GM21360 (cell line): ENCODE measurements around the gene SPR.

Experiments used
- ATAC-seq: cut with Tn5 transposase; IDR thresholded peaks from one replicate; pipeline ENCODE4 v1.9.1; 2021; ENCODE audit warnings: mild to moderate bottlenecking, moderate library complexity; ENCODE audit not compliant: unreplicated experiment

Gene SPR

GRCh38 chr2:72887032-72887739, at the start of gene SPR:
Gene SPR (plus strand): TSS chr2:72887408. CDS start chr2:72887433, 25 bp downstream.
- ATAC-seq = peak; percentile 95

- ATAC-seq = no peak
Observed at GRCh38 chr2:72840066-72840465, 47.1 kb upstream of the SPR start.

DNA sequence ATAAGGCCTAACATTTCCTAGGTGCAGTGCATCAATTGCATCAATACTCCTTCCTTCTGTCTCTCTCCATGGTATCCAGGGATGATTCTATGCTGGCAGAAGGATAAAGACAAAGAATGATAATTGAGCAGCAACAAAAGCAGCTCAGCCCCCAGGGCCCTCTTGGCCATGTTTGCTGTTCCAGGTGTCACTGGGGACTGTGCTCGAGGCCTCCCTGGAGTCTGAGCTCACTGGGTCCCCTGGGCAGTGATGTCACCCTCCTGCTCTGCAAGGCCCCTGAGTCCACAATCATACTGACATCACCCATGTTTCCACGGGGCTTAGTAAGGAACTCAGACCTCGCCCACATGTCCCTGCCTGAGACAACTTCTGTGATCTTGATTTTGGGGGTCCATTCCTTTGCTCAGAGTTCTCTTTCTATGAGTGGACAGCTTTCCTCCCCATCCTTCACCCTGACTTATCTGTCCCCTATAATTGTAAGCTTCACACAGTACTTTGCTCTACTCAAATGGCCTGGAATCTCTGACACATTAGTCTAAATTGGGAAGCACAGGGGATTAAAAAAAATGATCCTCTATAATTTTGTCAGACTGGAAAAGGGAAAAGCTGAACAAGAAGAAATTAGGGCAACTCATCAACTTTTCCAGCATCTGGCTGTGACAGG, 45.6 kb upstream of the SPR start:
- ATAC-seq = no peak

- ATAC-seq = no peak
Observed at GRCh38 chr2:72843301-72843700, 43.9 kb upstream of the SPR start.

DNA sequence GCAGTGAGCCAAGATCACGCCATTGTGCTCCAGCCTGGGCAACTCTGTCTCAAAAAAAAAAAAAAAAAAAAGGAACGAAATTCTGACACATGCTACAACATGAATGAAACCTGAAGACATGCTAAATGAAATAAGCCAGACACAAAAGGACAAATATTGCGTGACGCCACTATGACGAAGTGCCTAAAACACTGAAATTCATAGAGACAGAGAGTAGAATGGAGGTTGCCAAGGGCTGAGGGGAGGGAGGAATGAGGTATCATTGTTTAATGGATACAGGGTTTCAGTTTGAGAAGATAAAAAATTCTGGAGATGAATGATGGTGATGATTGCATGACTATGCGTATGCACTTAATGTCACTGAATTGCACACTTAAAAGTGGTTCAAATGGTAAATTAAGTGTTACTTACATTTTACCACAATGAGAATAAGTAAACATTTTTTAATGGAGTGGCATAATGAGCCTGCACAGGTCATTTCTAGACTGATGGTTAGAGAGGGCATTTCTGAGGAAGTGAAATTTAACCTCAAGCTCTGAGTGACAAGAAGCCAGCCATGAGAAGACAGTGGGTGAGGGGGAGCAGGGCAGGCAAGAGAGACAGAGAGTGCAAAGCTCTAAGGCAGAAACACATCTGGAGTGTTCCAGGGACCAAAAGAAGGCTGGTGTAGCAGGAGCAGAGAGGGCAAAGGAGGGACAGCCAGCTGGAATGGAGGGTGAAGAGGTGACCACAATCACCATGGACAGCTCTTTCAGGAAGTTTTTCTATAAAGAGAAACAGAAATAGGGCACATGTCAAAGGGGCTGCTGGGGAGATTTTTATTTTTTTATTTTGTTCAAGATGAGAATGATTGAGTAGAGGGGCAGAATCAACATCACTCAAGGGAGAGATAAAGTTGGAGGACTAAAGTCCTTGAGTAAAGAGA, 40.8 kb upstream of the SPR start:
- no peak for ATAC-seq

DNA sequence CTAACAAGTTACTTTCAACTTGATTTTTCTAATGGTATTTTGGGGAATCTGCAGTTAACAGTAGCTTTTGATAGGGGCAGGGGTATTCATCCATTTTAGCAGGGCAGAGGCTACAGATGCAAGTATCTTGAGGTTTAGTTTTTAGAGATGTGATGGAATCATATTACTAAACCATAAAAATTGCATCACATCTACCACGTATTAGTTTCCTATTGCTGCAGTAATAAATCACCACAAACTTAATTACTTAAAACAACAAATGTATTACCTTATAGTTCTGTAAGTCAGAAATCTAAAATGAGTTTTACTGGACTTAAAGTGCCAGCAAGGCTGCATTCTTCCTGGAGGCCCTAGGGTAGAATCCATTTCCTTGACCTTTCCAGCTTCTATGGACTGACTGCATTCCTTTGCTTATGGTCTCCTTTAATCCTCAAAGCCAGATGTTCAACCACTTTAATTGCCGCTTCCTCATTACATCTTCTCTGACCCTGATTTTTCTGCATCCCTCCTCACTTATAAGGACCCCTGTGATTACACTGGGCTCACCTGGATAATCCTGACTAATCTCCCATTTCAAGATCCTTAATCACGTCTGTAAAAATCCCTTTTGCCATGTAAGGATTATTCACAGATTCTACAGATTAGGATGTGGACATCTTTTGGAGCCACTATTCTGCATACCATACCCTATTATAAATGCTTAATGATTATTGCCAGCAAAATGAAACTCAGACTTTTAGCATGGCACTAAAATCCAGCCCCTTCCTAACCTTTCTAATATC, 39.5 kb upstream of the SPR start:
- ATAC-seq = no peak

- ATAC-seq = no peak
Observed at GRCh38 chr2:72848436-72849137, 38.6 kb upstream of the SPR start.

GRCh38 chr2:72849138-72849462, 38.1 kb upstream of the SPR start:
- ATAC-seq = no peak

- ATAC-seq = no peak
Observed at GRCh38 chr2:72851333-72851732, 35.9 kb upstream of the SPR start.

GRCh38 chr2:72859831-72860262, 27.4 kb upstream of the SPR start:
- peak; percentile 41 for ATAC-seq

DNA sequence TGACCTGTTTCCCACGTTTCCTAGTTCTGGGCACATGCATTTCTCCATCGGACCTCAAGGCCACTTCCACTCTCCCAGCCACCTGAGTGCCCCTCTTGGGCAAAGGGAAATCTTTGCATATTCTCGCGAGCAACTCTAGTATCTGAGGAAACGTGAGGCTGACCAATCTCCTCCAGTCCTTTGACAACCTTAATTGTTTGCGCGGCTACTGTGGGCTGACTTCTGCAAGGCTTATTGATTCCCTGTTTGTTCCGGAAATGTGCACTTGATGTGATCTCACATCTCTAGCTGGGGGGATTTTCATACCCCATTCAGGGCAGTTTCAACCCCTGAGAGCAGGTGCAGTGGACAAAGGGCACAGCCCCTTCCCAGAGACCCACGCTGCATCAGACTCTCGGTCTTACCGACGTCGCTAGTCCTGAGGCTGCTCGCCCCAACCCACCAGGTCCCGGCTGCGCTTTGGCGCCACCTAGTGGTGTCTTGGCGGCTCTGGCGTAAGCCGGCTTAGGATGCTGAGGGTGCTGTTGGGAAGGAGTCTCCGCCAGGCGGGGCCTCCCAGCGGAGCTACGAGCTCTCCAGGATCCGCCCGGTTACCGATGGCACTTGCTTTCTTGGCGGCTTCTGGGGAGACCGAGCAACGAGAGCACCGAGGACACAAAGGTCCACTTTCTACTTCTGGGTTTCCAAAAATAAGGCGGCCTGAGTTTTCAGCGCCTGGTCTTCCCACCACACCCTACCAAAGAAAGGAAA, 24.8 kb upstream of the SPR start:
- peak; percentile 90 for ATAC-seq

- no peak for ATAC-seq
Observed at GRCh38 chr2:72863046-72863445, 24.2 kb upstream of the SPR start.

DNA sequence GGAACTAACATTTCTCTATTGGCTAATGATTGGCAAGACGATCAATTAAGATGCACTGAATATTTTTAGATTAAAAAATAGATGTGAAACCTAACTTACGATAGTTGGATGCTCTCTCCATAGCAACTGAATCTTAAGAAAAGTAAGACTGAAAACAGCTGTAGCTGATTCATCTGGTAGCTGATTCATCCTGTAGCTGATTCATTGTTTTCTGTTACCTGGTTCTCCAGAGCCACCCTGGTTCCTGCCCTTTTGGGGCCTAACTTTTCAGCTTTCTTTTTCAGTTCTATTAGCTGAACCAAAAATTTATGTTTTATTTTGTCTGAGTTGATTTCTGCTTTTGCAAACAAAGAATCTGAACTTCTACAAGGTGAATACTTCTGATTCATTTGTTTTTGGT, 22.7 kb upstream of the SPR start:
- ATAC-seq = peak; percentile 60

DNA sequence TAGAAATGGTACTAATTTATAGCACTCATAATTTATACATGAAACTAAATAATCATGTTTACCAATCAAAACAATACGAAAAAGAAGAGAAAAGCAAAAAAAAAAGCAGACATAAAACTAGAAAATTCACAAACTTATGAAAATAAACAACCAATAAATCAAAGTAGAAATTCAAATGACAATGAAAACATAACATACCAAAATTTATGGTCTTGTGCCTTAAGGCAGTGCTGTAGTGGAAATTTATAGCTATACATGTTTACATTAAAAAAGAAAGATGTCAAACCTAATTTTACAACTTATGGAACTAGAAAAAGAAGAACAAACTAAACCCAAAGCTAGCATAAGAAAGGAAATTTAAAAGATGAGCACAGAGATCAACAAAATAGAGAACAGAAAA, 16.1 kb upstream of the SPR start:
- ATAC-seq = no peak

DNA sequence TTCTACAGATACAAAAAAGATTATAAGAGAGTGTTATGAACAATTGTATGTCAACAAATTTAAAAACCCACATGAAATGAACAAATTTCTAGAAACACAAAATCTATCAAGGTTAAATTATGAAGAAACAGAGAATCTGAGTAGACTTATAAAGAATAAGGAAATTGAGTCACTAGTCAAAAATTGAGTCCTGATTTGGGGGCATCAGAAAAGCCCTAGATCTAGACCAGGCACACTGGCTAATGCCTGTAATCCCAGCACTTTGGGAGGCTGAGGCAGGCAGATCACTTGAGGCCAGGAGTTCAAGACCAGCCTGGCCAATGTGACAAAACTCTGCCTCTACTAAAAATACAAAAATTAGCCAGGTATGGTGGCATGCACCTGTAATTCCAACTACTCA, 15.3 kb upstream of the SPR start:
- no peak for ATAC-seq

DNA sequence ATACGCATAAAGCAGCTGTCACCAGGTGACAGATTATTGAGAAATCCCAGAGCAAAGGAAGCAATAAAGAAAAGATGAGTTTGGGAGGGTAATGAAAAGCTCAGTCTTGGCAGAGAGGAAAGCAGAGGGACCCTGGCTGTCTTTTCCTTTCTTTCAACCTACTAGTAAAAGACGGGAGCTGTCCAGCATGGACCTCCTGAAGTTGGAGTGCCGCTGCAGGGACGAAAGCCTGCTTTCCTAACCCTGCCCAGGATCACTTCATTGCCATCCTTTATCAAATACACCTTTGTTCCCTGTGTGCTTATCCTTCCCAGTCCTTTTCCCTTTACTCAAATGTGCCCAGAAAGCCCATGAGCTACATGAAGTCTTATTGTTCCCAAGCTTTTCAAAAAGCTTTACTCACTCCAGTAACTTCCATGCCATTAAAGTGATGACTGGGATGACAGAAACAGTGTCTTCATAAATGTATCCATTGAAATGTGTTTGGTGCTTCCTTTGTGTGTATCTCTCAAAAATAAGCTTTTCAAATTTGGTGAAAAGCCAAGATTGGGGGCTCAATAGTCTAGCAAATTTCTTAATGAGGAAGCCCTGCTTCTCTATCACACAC, 3.7 kb upstream of the SPR start:
- no peak for ATAC-seq

- ATAC-seq = no peak
Observed at GRCh38 chr2:72886505-72887031, 640 bp upstream of the SPR start.

GRCh38 chr2:72887740-72888437, 681 bp downstream of the SPR start:
- ATAC-seq = peak; percentile 47
